Islet precursor cell (in vitro differentiated cells): ENCODE measurements around the gene WDR64.

Source experiments
- DNase-seq: peaks from one replicate; pipeline ENCODE4 v3.0.0-alpha.2; 2018

The WDR64 gene

DNA sequence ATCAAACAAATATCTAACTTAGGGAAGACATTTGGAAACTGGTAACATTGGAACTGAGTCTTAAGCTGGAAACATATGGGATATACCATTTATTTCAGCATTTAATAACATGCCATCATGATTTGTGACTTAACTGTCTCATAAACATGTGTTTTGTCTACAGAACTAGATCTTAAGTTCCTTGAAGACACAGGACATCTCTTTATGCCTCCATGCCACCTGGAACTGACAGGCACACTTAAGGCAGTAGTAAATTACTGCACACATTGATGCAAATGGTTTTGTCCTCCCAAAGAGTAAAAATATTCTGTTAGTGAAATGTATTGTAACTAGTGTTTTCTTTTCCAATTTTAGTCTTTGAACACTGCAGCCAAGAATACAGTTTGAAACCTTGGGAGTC lies 194.3 kb downstream of the WDR64 start:
- no peak for DNase-seq

DNA sequence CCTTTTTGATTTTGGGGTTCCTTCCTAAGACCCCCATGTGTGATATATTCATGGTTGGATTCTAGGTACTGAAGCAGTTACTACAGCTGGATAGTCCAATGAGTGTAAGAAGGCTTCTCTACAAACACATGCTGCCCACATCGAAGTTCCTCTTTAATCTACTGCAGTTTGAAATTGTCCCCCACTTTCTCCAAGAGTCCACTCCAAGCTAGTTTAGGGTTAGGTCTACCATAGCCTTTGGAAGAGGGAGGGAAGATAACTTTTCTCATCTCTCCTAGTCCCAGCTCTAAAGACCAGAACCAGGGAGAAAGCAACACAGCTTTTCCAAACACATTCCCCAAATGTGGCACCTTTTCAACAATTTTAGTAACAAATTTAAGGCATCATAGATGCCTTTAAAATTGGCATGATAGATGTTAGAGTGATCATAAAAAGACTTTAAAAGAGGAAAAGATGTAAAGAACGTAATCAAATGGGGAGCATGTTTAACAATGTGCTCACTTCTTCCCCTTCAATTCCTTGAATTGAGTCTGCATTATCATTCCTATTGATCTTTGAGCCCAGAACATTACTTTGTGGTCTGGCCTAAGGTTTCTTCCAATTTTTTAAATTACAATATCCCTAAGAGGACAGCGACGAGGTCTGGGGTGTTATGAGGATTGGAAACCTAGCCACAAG lies 194.9 kb downstream of the WDR64 start:
- DNase-seq: no peak

DNA sequence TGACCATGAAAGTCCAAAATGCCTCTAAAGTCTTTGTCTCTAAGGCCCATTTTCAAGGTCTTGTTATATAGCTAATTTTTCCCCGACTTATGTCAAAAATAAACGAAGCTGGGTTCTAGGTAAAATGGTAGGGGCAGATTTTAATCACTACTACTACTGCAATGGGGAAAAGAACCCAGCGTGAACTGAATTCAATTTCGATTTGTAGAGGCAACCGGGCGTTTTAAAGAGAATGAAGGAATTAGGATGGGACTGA lies 195.4 kb downstream of the WDR64 start:
- DNase-seq: no peak

DNA sequence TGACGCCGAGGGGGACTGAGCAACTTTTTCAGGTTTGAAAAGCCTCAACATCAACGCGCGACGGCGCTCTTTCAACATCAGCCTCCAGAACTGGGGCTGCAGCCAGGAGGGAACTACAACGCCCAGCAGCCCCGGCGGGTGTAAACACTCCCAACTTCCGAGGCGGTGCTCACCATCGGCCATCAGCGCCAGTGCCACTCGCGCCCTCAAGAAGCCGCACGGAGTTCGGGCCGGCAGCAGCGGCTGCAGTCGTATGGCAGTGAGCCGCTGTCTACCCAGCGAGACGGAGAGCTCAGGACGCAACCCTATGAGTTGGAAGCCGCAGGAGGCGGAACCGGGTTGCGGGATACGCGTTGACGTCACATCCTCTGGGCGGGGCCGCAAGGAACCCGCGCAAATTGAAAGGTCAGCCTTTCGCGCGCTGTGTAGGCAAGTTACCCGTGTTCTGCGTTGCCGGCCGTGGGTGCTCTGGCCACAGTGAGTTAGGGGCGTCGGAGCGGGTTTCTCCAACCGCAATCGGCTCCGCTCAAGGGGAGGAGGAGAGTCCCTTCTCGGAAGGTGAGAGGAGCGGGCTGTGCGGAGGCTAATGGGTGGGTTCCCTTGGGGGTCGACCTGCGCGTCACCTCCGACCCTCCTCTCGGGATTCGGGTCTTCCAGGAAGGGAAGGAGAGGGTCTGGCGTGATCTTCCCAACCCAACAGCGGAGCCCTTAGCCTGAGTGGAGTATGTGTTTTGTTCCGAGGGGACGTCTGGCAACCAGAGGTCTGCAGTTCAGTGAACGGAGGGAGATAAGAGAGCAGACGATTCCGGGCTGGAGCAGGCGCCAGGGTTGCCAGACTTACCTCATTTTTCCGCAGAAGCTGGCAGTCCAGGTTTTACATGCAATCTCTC lies 196.0 kb downstream of the WDR64 start, which contains the start of gene EXO1:
Gene EXO1 (plus strand): TSS at position 409 of the 890 bp plus-strand sequence. CDS start 2,222 bp downstream, outside the sequence.
- DNase-seq: peak; percentile 96

DNA sequence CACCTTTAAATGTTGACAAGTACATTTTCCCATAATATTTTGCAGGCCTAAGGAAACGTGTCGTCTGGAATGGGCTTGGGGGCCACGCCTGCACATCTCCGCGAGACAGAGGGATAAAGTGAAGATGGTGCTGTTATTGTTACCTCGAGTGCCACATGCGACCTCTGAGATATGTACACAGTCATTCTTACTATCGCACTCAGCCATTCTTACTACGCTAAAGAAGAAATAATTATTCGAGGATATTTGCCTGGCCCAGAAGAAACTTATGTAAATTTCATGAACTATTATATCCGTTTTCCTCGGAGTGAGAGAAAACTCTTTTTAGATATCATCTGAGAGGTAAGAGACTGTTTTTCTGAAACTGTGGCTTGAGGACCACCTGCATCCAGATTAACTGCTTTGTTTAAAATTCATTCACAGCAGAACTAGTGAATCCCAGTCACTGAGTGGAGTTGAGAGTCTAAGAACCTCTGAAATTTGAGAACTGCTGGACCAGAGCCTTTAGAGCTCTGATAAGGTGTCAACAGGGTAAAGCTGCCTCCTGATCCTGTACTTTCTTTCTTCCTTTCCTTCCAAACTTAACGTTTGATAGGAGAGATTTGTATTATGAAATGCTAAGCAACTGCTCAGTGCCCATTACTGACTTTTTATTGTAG lies 196.7 kb downstream of the WDR64 start:
- no peak for DNase-seq

DNA sequence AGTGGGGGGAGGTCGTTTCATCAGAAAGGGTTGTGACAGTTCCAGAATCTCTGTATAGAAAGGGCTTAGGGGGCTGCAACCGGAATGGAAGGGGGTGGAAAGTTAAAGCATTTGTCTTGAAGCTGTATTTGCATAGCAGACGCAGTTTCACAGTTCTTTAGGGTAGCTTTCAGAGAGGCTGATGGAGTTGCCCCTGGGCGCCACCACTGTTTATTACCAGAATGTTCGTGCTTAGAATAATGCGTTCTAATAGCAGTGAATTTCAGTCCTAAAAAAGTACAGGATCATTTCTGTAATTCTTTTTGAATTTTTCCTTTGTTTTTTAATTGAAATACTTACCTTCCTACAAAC lies 197.2 kb downstream of the WDR64 start:
- no peak for DNase-seq
